ENCODE measurements around the gene F2. TPM values are rescaled to one million over a fixed set of nuclear protein-coding genes. Genes with fewer than 3 reads are reported as not detected.
A peak's percentile ranks its signal among the peaks of the same experiment; 100 is the strongest.

F2 gene
- total and polyA plus RNA-seq, 2 of the 13 experiments (the other 11 are each of a cell fraction or from before 2014, with no cell fraction given) = 330 to 801 TPM

DNA sequence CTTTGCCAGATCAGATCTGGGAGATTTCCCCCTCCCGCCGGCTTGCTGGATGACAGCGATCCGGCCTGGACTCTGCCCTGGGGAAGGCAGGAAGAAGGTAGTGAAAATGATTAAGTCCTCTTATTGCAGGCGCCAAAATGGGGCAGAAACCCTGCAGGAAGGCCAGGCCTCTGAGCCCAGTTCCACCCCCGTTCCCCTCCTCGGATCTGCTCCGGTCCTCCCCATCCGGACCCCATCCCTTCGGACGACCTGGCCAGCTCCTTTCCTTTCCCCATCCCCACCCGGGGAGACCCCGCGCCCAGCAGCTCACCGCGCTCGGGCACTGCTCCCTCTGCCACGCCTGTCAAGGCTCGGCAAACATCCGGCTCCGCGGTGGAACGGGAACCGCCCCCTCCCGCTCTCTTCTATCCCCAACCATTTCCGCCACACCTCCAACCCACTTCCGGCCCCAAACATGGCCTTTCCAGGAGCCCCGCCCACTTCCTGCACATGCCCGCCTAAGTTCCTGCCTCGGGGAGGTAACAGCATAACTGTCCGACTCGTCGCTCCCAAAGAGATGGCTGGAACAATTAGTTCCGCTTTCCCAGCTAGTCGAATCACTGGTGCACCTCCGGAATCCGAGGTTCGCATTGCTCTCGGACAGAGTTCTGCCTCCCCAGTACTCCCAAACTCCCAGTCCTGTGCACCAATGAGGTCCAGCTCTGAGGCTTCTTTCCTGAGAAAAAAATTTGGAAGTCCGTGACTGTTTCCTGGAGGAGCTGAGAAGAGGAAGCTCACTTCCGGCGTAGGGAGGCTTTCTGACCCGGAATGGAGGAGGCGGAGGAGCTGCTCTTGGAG is 18.6 kb upstream of the F2 start, which contains the start of the genes ARHGAP1 and ZNF408 (continued):
- TF ChIP-seq, protein P1, sequence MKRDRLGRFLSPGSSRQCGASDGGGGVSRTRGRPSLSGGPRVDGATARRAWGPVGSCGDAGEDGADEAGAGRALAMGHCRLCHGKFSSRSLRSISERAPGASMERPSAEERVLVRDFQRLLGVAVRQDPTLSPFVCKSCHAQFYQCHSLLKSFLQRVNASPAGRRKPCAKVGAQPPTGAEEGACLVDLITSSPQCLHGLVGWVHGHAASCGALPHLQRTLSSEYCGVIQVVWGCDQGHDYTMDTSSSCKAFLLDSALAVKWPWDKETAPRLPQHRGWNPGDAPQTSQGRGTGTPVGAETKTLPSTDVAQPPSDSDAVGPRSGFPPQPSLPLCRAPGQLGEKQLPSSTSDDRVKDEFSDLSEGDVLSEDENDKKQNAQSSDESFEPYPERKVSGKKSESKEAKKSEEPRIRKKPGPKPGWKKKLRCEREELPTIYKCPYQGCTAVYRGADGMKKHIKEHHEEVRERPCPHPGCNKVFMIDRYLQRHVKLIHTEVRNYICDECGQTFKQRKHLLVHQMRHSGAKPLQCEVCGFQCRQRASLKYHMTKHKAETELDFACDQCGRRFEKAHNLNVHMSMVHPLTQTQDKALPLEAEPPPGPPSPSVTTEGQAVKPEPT (CRISPR knock-in tag; IDR thresholded peaks at IDR 0.05; ENCODE audit: low read depth) = peak; percentile 38; the same call in 1 of the 2 replicates
- TF ChIP-seq SOX13 (IDR thresholded peaks at IDR 0.05) (no peak), SOX13 (CRISPR knock-in tag; conservative IDR thresholded peaks at IDR 0.05 in 1 of 2, IDR thresholded peaks at IDR 0.05 in 1 of 2) (peak in 1 of 2 experiments; percentile 5; a peak in 1 of 4 replicates), NCOA5 (CRISPR knock-in tag; IDR thresholded peaks at IDR 0.05) (no peak), ZBTB20 (CRISPR knock-in tag; IDR thresholded peaks at IDR 0.05; ENCODE audit: borderline replicate concordance, low read depth) (no peak; the same call in 1 of the 2 replicates), NCOA2 (CRISPR knock-in tag; IDR thresholded peaks at IDR 0.05) (peak; percentile 48), HMG20A (CRISPR knock-in tag; IDR thresholded peaks at IDR 0.05; ENCODE audit: borderline replicate concordance) (peak; percentile 31; the same call in 1 of the 2 replicates), MYC (CRISPR knock-in tag; IDR thresholded peaks at IDR 0.05; ENCODE audit: borderline replicate concordance) (peak; percentile 92), ZNF12 (CRISPR knock-in tag; IDR thresholded peaks at IDR 0.05) (peak; percentile 48; the same call in 1 of the 2 replicates), FOXA1 (IDR thresholded peaks at IDR 0.05) (peak; percentile 37; the same call in 1 of the 2 replicates), FOXA1 (CRISPR knock-in tag; IDR thresholded peaks at IDR 0.05) (peak; percentile 93), ZNF556 (CRISPR knock-in tag; IDR thresholded peaks at IDR 0.05; ENCODE audit: borderline replicate concordance) (peak; percentile 73; the same call in 1 of the 2 replicates), MED13 (CRISPR knock-in tag; IDR thresholded peaks at IDR 0.05) (peak; percentile 52; the same call in 1 of the 2 replicates), SP2 (CRISPR knock-in tag; IDR thresholded peaks at IDR 0.05) (peak; percentile 69), ZNF891 (CRISPR knock-in tag; IDR thresholded peaks at IDR 0.05) (peak; percentile 12; the same call in 1 of the 2 replicates), ZNF124 (CRISPR knock-in tag; IDR thresholded peaks at IDR 0.05) (peak; percentile 88), HES4 (CRISPR knock-in tag; IDR thresholded peaks at IDR 0.05; ENCODE audit: borderline replicate concordance) (no peak)
- TF ChIP-seq, protein P2, sequence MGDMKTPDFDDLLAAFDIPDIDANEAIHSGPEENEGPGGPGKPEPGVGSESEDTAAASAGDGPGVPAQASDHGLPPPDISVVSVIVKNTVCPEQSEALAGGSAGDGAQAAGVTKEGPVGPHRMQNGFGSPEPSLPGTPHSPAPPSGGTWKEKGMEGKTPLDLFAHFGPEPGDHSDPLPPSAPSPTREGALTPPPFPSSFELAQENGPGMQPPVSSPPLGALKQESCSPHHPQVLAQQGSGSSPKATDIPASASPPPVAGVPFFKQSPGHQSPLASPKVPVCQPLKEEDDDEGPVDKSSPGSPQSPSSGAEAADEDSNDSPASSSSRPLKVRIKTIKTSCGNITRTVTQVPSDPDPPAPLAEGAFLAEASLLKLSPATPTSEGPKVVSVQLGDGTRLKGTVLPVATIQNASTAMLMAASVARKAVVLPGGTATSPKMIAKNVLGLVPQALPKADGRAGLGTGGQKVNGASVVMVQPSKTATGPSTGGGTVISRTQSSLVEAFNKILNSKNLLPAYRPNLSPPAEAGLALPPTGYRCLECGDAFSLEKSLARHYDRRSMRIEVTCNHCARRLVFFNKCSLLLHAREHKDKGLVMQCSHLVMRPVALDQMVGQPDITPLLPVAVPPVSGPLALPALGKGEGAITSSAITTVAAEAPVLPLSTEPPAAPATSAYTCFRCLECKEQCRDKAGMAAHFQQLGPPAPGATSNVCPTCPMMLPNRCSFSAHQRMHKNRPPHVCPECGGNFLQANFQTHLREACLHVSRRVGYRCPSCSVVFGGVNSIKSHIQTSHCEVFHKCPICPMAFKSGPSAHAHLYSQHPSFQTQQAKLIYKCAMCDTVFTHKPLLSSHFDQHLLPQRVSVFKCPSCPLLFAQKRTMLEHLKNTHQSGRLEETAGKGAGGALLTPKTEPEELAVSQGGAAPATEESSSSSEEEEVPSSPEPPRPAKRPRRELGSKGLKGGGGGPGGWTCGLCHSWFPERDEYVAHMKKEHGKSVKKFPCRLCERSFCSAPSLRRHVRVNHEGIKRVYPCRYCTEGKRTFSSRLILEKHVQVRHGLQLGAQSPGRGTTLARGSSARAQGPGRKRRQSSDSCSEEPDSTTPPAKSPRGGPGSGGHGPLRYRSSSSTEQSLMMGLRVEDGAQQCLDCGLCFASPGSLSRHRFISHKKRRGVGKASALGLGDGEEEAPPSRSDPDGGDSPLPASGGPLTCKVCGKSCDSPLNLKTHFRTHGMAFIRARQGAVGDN (CRISPR knock-in tag; IDR thresholded peaks at IDR 0.05) = peak; percentile 92
- TF ChIP-seq, protein P3, sequence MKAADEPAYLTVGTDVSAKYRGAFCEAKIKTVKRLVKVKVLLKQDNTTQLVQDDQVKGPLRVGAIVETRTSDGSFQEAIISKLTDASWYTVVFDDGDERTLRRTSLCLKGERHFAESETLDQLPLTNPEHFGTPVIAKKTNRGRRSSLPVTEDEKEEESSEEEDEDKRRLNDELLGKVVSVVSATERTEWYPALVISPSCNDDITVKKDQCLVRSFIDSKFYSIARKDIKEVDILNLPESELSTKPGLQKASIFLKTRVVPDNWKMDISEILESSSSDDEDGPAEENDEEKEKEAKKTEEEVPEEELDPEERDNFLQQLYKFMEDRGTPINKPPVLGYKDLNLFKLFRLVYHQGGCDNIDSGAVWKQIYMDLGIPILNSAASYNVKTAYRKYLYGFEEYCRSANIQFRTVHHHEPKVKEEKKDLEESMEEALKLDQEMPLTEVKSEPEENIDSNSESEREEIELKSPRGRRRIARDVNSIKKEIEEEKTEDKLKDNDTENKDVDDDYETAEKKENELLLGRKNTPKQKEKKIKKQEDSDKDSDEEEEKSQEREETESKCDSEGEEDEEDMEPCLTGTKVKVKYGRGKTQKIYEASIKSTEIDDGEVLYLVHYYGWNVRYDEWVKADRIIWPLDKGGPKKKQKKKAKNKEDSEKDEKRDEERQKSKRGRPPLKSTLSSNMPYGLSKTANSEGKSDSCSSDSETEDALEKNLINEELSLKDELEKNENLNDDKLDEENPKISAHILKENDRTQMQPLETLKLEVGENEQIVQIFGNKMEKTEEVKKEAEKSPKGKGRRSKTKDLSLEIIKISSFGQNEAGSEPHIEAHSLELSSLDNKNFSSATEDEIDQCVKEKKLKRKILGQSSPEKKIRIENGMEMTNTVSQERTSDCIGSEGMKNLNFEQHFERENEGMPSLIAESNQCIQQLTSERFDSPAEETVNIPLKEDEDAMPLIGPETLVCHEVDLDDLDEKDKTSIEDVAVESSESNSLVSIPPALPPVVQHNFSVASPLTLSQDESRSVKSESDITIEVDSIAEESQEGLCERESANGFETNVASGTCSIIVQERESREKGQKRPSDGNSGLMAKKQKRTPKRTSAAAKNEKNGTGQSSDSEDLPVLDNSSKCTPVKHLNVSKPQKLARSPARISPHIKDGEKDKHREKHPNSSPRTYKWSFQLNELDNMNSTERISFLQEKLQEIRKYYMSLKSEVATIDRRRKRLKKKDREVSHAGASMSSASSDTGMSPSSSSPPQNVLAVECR (CRISPR knock-in tag; IDR thresholded peaks at IDR 0.05; ENCODE audit: borderline replicate concordance) = peak; percentile 97
